GM04504 (cell line): Measurements from ENCODE around the gene RHAG.
"Not testable (repeated sequence)": the region's sequence is repeated elsewhere in the genome, so short reads cannot be mapped to it uniquely, and the experiment has no call there.

Experiments used
- DNase-seq: peaks from one replicate; pipeline ENCODE4 v3.0.0-alpha.2; 2012; ENCODE audit warnings: low read depth

RHAG gene

DNA sequence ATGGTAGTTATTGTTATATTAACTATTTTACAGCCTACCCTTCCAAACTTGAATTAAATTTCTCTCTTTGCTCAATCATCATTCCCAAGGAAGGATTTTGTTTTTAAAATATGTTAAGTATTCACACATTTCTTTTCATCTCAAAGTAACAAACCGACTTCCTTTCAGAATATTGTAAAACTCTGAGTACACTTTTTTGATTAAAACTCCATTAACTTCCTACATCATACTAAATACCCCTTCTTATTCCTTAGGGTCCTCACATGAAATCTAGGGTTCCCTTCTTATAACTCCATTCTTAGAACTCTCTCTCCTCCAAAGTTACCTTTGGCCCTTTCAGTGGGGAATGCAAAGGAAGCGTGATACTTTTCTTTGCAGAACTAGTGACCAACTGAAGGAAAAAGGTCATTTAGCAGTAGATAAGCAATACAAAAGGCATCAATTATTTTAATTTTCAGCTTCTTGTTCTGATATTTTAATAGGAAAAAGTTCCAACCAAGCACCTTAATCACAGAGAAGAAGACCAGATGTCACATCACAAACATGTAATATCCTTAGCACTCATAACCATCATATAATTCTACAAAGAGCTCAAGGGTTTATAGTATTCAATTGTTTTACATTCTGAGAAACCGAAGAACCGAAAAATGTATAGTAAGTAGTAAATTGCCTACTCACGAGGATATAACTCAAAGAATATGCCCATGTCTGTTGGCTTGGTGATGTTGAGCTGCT is 494 bp downstream of the RHAG start:
- no peak for DNase-seq

DNA sequence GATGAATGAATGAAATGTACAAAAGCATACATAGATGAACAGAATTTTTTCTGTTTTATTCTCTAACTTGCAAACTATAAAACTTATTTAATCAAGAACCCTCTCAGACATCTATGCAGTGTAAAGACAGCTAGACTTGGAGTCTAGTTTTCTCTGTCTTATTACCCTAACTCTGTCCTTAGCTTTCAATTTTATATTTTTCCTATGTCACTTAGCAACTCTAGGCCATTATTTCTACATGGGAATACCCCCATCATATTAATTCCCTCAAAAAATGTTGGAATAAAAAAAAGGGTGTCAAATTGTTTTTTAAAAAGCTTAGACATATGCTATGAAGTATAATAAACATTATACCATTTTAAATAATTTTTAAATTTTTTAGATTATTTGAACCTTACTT is 1.2 kb downstream of the RHAG start:
- no peak for DNase-seq

DNA sequence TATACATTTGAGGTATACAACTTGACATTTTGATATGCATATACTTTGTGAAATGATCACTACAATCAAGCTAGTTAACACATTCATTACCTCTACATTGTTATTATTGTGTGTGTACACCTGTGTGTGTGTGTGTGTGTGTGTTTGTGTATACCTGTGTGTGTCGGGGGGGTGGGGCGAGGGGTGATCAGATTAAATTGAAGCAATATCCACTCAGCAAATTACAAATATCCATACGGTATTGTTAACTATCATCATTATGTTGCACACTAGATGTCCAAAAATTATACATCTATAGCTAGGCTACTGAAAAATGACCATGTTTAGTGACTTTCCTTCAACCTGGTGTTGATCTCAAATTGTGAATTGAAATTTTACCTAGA is 1.8 kb downstream of the RHAG start:
- DNase-seq = no peak

DNA sequence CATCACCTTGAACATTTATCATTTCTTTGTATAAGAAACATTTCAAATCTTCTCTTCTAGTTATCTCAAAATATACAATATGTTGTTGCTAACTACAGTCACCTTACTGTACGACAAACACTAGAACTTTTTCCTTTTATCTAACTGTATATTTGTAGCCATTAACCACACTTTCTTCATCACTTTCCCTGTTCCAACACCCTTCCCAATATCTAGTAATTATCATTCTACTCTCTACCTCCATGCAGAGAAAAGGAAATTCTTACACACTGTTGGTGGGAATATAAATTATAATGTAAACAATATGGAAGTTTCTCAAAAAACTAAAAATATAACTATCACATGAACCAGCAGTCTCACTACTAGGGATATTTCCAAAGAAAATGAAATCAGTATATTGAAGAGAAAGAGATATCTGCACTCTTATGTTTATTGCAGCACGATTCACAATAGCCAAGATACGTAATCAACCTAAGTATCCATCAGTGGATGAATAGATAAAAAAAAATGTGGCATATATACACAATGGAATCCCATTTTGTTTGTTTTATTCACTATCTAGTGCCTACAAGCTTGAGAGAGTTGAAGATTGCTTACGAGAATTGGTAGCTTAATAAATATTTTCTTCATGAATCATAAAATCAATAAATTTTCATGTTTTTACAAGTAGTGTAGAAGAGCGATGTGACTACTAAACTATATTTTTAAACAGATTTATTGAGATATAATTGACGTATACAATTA is 2.4 kb downstream of the RHAG start:
- DNase-seq = no peak

DNA sequence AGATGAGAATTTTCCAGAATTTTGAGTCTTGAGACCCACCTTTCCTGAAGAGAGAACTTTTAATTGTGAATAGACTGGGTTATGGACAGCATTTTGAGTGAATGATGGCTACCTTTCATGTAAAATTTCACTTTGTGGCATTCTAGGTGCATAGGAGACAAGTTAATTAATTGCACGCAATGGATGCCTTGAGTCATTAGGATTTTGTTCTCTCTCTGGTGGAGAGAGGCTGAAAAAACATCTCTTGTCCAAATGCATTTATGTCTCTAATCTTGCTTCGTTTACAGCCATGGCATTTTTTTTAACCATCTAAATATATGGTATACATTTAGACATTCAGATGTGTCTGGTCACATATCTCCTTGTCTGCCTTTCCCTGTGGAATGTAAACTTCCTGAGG is 3.1 kb downstream of the RHAG start:
- no peak for DNase-seq

DNA sequence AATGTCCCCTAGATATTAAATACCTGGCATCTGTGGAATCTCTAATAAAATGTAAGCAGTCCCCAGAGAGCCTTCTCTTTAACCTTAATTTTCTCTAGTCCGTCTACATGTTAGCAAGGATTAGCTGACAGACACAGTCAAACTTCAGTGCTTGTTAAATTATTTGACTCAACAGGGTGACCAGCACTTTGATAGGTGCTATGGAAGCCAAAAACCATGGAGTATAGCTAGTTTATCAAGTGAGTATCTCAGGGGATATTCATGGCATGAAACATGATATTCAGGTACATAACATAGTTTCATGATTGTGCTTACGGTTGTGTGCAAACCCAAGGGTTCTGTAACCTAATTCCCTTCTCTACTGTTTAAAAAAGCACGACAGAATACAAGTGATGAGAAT is 3.9 kb downstream of the RHAG start:
- DNase-seq = no peak

DNA sequence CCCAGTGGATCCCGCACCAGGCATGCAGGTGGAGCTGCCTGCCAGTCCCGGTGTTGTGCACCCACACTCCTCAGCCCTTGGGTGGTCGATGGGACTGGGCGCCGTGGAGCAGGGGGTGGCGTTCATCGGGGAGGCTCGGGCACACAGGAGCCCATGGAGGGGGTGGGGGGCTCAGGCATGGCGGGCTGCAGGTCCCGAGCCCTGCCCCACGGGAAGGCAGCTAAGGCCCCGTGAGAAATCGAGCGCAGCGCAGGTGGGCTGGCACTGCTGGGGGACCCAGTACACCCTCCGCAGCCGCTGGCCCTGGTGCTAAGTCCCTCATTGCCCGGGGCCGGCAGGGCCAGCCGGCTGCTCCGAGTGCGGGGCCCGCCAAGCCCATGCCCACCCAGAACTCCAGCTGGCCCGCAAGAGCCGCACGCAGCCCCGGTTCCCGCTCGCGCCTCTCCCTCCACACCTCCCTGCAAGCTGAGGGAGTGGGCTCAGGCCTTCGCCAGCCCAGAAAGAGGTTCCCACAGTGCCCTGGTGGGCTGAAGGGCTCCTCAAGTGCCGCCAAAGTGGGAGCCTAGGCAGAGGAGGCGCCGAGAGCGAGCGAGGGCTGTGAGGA is 7.1 kb downstream of the RHAG start:
- not testable (repeated sequence) for DNase-seq

DNA sequence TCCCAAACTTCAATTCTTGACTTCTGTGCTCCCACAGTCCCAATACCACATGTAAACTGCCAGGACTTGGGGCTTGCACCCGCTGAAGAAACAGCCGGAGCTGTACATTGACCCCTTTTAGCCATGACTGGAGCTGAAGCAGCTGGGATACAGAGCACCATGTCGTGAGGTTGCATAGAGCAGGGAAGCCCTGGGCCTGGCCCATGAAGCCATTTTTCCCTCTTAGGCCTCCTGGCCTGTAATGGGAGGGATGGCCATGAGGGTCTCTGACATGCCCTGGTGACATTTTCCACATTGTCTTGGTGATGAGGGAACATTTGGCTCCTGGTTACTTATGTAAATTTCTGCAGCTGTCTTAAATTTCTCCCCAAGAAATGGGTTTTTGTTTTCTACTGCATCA is 9.8 kb downstream of the RHAG start:
- DNase-seq = no peak

DNA sequence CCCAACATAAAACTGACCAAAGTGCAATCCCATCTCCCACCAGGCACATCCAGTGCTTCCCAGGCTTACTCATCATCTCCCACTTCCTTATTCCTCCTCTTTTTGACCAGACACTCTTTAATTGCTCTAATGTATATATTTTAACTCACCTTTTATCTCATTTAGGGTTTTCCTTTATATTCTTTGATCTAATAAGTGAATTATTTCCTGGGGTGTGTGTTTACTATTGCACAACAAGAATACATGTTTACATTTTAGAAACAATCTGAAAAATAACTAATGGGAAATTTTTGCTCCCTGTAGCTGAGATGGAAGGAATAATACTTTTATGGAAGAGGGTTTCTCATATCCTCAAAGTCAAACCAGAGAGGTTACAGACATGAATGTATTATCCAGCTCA is 18.4 kb downstream of the RHAG start:
- DNase-seq = no peak

DNA sequence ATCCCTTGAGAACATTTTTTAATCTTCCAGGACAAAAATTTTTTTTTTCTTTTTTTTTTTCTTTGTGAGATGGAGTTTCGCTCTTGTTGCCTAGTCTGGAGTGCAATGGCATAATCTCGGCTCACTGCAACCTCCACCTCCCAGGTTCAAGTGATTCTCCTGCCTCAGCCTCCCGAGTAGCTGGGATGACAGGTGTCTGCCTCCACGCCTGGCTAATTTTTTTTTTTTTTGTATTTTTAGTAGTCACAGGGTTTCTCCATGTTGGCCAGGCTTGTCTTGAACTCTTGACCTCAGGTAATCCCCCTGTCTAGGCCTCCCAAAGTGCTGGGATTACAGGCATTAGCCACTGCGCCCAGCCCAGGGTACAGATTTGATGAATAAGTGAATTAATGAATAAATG is 22.5 kb downstream of the RHAG start:
- DNase-seq = not testable (repeated sequence)

DNA sequence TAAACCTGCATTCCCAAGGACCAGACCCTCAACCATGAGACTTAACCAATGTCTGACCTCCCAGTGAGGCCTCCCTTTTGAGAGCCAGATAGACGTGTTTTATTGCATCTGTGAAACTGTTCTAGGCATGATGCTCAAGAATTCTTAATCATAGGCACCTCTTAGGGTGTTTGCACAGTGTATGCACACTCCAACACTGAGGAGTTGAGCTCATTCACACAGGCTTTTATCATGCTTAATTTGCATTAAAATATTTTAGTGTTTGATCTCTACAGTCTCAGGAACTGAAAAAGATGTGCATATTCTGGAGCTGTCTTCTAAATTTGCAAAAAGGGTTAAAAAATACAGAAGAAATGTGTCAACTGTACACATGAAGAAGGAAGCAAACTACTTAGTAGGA is 27.4 kb downstream of the RHAG start:
- no peak for DNase-seq

DNA sequence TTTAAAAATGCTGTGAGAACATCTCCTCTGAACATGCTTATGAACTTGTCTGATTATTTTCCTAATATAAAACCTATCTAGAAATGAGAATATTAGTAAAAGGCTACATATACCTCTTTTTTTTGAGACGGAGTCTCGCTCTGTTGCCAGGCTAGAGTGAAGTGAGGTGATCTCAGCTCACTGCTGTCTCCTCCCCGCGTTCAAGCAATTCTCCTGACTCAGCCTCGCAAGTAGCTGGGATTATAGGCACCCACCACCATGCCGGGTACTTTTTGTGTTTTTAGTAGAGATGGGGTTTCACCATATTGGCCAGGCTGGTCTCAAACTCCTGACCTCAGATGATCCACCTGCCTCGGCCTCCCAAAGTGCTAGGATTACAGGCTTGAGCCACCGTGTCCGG is 28.4 kb downstream of the RHAG start:
- not testable (repeated sequence) for DNase-seq

DNA sequence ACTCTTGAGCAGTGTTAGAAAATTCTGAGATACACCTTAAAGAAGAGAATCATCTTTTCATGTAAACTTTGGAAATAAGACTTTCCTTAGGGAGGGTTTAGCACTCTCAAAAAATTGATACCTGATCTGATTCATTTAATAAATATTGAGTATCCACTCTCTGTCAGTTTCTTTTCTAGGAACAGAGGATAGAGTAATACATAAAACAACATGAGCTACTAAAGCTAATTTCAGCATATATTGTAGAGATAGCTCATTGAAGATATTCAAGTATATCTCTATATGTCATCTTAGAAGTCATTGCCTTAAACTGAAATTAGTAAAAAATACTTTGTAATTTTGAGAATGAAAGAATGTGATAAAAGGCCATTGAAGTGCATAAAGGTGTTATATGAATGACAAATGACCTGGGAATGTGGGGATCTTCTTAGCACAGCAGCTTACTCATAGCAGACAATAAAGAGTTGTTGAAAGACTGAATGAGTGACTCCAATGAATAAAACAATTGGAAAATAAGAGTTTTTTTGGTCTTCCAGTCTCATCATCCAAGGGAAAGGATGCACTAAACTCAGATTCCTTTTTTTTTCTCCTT is 29.2 kb downstream of the RHAG start:
- no peak for DNase-seq

DNA sequence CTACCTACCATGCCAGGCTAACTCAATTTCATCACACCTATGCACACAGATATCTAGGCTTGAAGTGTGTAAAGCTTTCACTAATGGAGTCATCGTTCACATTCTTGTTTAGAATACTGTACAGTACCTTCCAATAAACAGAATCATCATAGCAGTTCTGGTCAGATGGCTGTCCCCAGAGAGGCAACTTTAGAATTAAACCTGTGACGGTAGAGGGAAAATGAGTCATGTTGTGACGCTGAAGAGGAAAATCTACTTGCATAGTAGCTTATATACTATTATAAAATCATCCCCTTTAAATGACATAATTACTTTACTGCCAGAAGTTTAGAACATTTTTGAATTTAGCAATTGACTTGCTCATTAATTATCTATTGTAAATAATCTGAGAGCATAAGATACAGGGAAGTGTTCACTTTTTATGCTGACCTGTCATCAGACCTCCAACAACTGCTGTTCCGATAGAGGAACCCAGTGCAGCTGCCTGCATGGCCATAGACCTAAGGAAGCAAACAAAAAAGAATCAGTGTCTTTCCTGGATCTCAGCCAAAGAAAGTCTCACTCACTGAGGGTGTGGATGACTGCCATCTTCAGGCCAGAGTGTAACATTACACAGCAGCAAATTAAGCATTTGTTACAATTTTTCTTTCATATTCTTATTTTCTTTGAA is 29.8 kb downstream of the RHAG start:
- peak; percentile 67 for DNase-seq

DNA sequence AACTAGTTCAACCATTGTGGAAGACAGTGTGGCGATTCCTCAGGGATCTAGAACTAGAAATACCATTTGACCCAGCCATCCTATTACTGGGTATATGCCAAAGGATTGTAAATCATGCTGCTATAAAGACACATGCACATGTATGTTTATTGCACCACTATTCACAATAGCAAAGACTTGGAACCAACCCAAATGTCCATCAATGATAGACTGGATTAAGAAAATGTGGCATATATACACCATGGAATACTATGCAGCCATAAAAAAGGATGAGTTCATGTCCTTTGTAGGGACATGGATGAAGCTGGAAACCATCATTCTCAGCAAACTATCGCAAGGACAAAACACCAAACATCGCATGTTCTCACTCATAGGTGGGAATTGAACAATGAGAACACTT is 32.6 kb downstream of the RHAG start:
- not testable (repeated sequence) for DNase-seq

DNA sequence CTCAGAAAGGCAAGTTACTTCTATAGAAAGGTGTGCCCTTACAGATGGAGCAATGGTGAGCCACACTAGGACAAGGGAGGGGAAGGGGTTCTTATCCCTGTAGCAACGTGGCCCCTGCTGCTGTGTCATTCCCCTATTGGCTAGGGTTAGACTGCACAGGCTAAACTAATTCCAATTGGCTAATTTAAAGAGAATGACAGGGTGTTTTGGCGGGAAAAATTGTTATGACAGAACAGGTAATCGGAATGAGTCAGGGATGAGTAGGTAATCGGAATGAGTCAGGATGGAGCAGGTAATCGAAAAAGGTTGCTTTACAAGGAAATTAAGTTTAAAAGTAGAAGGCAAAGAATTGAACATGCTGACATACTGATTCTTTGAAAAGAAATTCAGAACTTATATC is 49.4 kb downstream of the RHAG start:
- DNase-seq = not testable (repeated sequence)

DNA sequence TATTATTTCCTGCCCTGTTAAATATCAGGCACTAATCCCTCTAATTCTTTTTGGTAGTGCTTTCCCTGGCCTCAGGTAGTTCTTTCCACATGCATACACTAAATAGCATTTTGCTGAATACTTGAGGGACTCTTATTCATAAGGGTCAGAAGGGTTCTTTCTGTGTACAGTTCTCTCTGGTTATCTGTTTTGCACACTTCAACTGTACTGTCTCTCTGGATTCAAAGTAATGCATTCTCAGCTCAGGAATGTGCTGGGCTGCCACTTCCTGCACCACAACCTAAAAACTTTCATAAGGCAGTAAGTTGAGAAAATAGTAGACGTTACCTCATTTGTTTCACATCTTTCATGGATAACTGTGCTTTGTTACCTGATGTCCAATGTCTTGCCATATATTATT is 54.1 kb downstream of the RHAG start:
- no peak for DNase-seq

DNA sequence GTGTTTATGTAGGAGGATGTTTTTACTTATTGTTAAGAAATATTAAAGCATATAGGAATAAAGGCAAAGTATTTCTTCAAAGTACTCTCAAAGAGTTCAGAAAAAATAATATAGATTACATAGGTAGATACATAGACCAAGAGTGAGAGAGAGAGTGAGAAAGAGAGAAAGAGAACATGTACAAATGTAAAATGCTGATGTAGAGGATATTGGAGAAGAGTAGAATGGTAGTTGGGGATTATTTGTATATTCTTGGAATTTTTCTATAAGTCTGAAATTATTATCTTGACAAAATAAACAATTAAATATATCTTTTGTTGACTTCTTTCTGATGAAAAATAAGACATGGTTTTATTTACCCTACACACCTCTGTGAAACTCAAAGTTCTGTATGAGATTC is 57.0 kb downstream of the RHAG start:
- no peak for DNase-seq

DNA sequence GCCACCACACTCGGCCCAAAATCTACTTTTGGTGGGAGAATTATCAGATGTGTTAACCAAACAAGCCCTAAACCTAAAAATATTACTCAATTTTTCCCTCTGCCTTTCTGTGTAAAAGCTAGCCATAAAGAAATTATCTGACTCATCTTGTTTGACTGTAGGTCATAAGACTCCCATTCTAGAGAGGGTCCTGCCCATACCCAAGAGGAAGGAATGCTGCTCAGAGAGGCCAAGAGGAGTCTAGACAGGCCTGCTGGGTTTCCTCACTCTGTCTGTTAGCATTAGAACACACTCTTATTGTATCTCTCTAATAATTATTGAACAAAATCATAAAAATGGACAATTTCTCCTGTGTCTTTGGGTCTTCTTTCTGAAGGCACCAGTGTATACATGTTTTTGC is 60.0 kb downstream of the RHAG start:
- DNase-seq = no peak

DNA sequence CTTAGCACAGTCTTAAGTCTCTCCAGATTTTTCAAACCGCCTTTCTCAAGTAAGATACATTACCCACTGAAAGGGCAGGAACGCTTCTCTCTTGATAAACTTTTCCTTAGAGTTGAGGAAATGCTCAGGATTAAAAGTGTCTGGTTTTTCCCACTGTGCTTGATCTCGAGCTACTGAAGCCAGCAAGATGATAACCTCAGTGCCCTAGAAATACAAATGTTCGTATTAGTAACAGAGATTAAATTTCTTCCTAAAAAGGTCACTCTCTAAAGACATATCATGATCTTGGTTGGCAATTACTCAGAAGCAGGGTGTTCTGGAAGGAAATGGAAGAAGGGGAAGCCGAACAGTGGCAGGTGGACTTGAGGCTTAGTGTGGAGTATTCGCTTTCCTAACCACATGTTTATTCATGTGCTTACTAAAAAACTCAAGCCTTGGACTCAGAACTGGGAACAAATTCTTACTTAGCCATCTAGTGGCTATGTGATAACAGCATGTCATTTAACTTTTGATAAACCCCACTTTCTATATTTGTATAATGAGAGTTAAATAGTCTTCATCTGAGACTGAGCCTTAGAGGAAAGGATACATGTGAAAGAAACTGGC is 66.1 kb downstream of the RHAG start:
- DNase-seq = no peak

DNA sequence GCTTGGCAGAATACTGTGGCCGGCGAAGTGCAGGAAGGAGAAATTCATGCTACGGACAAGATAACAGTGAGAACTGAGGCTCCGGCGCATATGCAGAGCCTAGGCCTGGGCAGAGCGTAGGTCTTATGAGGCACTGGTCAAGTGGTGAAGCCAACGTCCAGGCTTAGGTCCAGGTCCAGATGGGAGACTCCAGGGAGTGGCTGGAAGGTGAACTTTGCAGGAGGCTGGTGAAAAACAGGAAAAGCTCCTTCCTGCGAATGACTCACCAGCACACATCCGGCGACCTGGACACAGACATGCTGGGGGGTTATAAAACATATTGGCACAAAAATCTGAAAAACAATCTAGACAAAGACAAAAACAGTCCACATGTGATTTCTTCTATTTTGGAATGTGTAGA is 70.8 kb downstream of the RHAG start:
- no peak for DNase-seq

DNA sequence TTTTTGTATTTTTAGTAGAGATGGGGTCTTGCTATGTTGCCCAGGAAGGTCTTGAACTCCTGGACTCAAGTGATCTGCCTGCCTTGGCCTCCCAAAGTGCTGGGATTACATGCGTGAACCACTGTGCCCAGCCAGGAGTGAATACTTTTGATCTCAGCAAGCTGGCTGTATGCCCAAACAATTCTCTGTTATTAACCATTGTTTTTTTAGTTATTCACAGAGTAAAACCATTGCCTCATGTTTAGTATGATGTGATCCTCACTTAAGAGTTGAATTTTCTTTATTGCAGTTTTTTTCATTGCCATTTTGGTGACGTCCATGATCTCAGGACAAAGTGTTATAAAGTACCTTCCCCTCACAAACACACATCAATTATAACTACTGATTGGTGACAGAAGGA is 71.4 kb downstream of the RHAG start:
- no peak for DNase-seq
